GM12873 (cell line): ENCODE data around the gene KAZN.
A peak's percentile ranks its signal among the peaks of the same experiment; 100 is the strongest.

Experiments used
- TF ChIP-seq, protein P1 (sequence below): IDR thresholded peaks from 2 replicates; pipeline ENCODE4 v1.5.1; 2012; ENCODE audit warnings: low read depth, mild to moderate bottlenecking, moderate library complexity, low read length, control low read depth; ENCODE audit not compliant: insufficient read depth; ENCODE audit errors: missing control alignments

The KAZN gene

DNA sequence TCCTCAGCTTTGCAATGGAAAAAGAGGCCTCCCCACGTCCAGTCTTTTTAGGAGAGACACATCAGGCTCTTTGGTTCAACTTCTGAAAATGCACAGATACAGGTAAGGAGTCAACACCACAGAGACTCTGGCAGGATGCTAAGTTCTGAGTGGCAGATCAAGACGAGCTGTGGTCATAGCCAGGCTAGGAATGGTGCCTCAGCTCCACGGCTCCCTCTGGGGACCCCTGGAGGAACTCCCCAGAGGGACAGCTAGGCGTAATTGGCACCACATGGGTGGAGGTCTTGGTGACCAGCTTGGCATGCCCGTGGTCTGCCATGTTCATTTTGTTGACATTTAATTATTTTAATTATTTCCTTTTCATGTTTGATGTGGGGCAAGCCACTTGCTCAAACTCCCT lies 206.1 kb downstream of the KAZN start:
- TF ChIP-seq, protein P1, sequence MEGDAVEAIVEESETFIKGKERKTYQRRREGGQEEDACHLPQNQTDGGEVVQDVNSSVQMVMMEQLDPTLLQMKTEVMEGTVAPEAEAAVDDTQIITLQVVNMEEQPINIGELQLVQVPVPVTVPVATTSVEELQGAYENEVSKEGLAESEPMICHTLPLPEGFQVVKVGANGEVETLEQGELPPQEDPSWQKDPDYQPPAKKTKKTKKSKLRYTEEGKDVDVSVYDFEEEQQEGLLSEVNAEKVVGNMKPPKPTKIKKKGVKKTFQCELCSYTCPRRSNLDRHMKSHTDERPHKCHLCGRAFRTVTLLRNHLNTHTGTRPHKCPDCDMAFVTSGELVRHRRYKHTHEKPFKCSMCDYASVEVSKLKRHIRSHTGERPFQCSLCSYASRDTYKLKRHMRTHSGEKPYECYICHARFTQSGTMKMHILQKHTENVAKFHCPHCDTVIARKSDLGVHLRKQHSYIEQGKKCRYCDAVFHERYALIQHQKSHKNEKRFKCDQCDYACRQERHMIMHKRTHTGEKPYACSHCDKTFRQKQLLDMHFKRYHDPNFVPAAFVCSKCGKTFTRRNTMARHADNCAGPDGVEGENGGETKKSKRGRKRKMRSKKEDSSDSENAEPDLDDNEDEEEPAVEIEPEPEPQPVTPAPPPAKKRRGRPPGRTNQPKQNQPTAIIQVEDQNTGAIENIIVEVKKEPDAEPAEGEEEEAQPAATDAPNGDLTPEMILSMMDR, result peak; percentile 43

DNA sequence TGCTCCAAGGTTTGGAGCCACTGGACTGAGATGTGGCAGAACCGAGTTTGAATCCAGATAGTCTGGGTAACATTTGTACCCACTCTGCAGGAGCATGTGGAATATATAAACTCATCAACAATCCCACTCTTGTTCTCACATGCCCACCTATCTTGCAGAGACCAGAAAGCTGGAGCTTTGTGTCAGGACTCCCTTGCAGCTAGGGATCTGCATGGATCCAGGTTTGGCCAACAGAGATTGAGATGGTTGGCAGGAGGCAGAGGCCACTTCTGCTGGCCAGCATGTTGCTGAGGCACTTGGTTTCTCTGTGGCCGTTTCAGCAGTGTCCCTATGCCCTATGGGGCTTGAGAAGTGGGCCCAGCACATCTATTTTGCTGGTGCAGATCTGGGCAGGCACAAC lies 208.3 kb downstream of the KAZN start:
- TF ChIP-seq, protein P1, result no peak

DNA sequence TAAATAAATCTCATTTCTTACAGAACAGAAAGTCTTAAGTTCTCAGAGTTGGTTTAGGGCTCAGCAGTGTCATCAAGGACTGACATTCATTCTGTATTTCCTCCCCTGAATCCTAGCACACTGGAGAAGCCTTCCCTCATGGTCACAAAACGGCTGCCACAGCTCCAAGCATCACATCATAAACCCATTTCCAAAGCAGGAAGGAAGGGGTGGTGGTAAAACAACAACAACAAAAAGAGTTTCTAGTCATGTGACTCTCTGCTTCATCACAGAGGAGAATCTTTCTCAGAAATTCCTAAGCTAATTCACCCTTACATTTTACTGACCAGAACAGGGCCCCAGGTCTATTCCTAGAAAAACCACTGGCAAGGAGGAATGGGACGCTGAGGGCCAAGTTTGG lies 210.3 kb downstream of the KAZN start:
- TF ChIP-seq, protein P1, result no peak

DNA sequence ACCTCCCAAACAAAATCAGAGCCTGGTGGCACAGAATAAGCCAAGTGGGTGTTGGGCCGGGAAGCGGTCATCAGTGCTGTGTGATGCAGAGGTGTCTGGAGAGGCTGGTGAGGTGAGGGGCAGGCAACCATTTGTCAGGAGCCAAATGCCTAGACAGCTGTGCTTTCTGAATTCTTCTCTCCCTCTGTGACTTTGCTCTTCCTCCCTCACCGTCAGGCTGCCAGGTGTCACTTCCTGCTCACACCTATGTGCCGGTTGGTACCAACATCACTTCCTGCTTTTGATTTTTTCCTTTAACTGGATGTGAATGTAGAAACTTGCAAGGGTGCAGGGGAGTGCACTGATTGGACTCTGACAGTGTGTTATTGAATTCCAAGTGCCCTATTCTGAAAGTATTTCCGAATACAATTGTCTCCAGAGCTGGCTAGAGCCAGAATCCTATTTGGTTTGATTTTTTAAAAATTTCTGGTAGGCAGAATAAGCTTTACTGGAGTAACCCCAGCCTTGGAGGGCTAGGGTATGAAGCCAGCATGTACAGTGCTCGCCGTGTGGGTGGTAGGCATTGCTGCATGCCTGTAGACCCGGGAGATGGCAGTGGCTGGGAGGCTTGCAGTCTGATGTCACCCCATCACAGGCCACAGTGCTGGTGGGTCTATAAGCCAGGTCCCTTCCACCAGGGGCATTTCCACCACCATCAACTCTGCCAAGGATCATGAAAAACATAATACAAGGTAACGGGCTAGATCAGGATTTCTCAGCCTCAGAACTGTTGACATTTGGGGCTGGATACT lies 210.9 kb downstream of the KAZN start:
- TF ChIP-seq, protein P1, result no peak

DNA sequence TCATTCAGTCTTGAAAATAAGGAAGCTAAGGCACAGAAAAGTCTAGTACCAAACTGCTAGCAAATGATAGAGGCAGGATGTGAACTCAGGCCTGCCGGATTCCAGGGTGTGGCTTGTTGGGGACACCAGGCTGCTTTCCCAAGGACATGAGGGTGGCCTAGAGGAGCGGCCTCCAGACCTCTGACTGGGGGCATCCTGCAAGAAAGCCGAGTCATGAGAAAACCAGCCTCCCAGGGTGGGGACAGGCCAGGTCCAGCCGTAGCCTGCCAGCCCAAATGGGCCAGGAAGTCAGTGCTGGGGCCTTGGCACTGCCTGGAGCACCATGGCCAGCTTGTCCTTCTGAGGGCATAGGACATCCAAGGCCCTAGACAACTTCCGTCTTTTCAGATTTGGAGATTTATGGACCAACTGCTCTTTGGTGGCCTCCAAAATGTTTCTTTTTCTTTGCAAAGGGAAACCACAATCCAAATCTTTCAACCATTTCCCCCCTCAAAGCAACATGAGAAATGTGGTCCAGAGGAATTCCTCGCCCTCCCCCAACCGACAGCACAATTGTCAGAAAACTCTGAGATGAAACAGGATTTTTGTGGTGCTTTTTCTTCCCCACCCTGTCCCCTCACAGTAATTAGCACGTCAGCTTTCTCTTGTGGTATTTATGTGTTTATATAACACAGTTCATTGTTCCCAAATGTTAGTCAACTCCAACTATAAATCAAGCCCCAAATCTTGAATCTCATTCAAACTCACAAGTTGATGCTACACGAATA lies 212.3 kb downstream of the KAZN start:
- TF ChIP-seq, protein P1, result no peak

DNA sequence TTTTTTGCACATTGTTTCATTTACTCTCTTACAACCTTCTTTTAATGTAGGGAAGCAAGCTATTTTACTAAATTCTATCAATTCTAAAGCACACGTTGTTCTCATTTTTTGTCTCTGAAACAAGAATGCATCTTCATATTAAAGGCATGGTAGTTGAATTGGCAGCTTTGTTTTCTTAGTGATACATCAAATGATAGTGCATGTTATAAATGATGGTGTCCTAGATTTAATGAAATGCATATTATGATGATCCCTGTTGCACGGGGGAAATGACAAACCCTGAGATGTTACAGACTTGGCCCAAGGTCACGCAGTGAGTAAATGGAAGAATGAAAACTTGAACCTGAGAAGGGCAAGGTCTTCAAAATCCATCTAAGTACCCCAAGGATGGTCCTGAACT lies 213.1 kb downstream of the KAZN start:
- TF ChIP-seq, protein P1, result no peak

DNA sequence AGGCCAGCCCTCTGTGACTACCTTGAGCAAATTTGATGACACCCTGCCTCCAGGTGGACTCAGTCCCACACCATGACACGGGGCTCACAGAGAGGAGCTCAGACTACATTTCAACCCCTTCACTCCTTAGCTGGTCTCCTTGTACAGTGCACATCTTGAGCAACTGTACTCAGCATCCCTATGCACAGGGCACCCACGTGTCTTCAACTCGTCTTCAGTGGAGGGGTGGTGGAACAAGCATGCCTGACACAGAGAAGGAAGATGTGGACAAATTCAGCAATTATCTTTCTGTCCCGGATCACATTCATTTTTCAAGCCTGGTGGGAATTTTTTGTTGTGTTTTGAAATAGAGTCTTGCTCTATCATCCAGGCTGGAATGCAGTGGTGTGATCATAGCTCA lies 213.7 kb downstream of the KAZN start:
- TF ChIP-seq, protein P1, result no peak
